ENCODE data around the gene ATG2A. TPM values are rescaled to one million over a fixed set of nuclear protein-coding genes. Genes with fewer than 3 reads are reported as not detected.

Gene ATG2A
- total RNA-seq, 1 experiment from 2014 or later, result 24.7 TPM

- TF ChIP-seq ZNF274 (IDR thresholded peaks at IDR 0.05; ENCODE audit: low read depth, low read length), result no peak
- TF ChIP-seq FOSL1 (IDR thresholded peaks at IDR 0.05; ENCODE audit: low read depth), result no peak
- no peak for TF ChIP-seq JUND (IDR thresholded peaks at IDR 0.05)
- no peak for TF ChIP-seq SP1 (IDR thresholded peaks at IDR 0.05; ENCODE audit: low read depth)
- no peak for TF ChIP-seq SRF (IDR thresholded peaks at IDR 0.05; ENCODE audit: low read depth)
- no peak for TF ChIP-seq CTCF (IDR thresholded peaks at IDR 0.05 in 2 of 3, conservative IDR thresholded peaks at IDR 0.05 in 1 of 3; ENCODE audit: borderline replicate concordance in 1 of 3, insufficient read depth in 1 of 3, low read depth in 2 of 3, low read length in 2 of 3)
- no peak for TF ChIP-seq ZFX (IDR thresholded peaks at IDR 0.05)
- TF ChIP-seq POLR2AphosphoS5 (IDR thresholded peaks at IDR 0.05; ENCODE audit: low read depth, low read length), result no peak
- no peak for TF ChIP-seq CEBPB (IDR thresholded peaks at IDR 0.05; ENCODE audit: low read depth)
- no peak for TF ChIP-seq SIN3A (IDR thresholded peaks at IDR 0.05; ENCODE audit: low read depth)
Measured at GRCh38 chr11:64876229-64876750, 40.7 kb downstream of the ATG2A start (continued).

GRCh38 chr11:64875369-64876228 lies 41.4 kb downstream of the ATG2A start:
- Histone ChIP-seq H3K9ac (ENCODE audit: low read length) (no peak overlapping the region), H3K4me1 (ENCODE audit: control insufficient read depth in 1 of 2, insufficient read depth in 2 of 2, low read length in 2 of 2) (peaks cover 22 to 47% of the 10 kb centered on the region in 2 experiments), H3K4me3 (replicated peaks in 1 of 2; ENCODE audit: low read depth in 1 of 2, low read length in 2 of 2) (no peak overlapping the region), H3K9me2 (ENCODE audit: insufficient read depth) (no peaks in the 10 kb centered on the region), H3K9me3 (ENCODE audit: control insufficient read depth in 1 of 2, insufficient read depth in 1 of 2, low read depth in 1 of 2, low read length in 2 of 2) (no peaks in the 10 kb centered on the region), H3K27ac (ENCODE audit: low read depth, low read length) (peak overlapping the region; percentile 84), H2AFZ (ENCODE audit: low read depth, low read length, poor library complexity, severe bottlenecking) (no peak overlapping the region), H3K79me2 (ENCODE audit: insufficient read depth, low read length) (peaks cover 76% of the 10 kb centered on the region), H3K36me3 (ENCODE audit: control insufficient read depth in 1 of 2, insufficient read depth in 2 of 2, low read length in 2 of 2) (peaks cover 19 to 44% of the 10 kb centered on the region in 2 experiments), H4K20me1 (ENCODE audit: insufficient read depth) (no peaks in the 10 kb centered on the region), H3K4me2 (ENCODE audit: low read length) (peak overlapping the region; percentile 97), H3K27me3 (ENCODE audit: insufficient read depth, low read length) (no peaks in the 10 kb centered on the region)
- DNase-seq (ENCODE audit: low read depth, low spot score) (no peak), ATAC-seq (no peak)
- intact Hi-C loops (cut with micrococcal nuclease), result no loop called here
- RAD21 ChIA-PET (ENCODE audit: low non-redundant PET in 1 of 2, low total read pairs in 2 of 2, uncharacterized antibody in 2 of 2, unreplicated experiment in 2 of 2), result no interaction called here
- CTCF ChIA-PET, result interaction anchor here (1.1 to 1.5 kb wide), 2 partner anchors 13 to 27 kb away, joined by 3 to 4 read pairs; no protein-coding TSS in a partner anchor
- POLR2A ChIA-PET, result interaction anchor here (1.7 to 5.5 kb wide), 4 partner anchors 11 to 29 kb away, joined by 6 to 56 read pairs (median 24); partner anchors contain the start of gene CDC42BPG
- BruUV-seq (replicated peaks), result no TSS peak
- no peak for TF ChIP-seq FOSL1 (IDR thresholded peaks at IDR 0.05; ENCODE audit: low read depth)
- TF ChIP-seq REST (IDR thresholded peaks at IDR 0.05; ENCODE audit: low read depth), result no peak
- TF ChIP-seq ZBTB33 (IDR thresholded peaks at IDR 0.05; ENCODE audit: extremely low read depth, insufficient replicate concordance, low read length), result no peak
- no peak for TF ChIP-seq POLR2A (IDR thresholded peaks at IDR 0.05; ENCODE audit: borderline replicate concordance, extremely low read depth, insufficient read depth, insufficient read length)
- no peak for TF ChIP-seq CEBPB (IDR thresholded peaks at IDR 0.05; ENCODE audit: low read depth)
- no peak for TF ChIP-seq MAX (IDR thresholded peaks at IDR 0.05)
- no peak for TF ChIP-seq ATF3 (IDR thresholded peaks at IDR 0.05)
- no peak for TF ChIP-seq JUND (IDR thresholded peaks at IDR 0.05)
- TF ChIP-seq ELF1 (IDR thresholded peaks at IDR 0.05; ENCODE audit: borderline replicate concordance, low read depth), result no peak

Measured in HCT116 (cell line).